K562 (cell line): Measurements from ENCODE around the gene PPP4C. TPM values are rescaled to one million over a fixed set of nuclear protein-coding genes. Genes with fewer than 3 reads are reported as not detected.
A peak's percentile ranks its signal among the peaks of the same experiment; 100 is the strongest.

Experiments used
- AFF1 ChIP-seq, 2 experiments: fragments of 450-650 bp; IDR thresholded peaks; 2 replicates each; pipeline ENCODE4 v1.6.1; 2018; ENCODE audit warnings: mild to moderate bottlenecking in 2 of 2, low read depth in 1 of 2; ENCODE audit not compliant: partially characterized antibody in 2 of 2
- ARID2 ChIP-seq: fragments of 450-650 bp; IDR thresholded peaks from 2 replicates; pipeline ENCODE4 v1.6.1; 2017; ENCODE audit warnings: antibody characterized with exemption, mild to moderate bottlenecking
- ETV1 ChIP-seq: fragments of 450-650 bp; conservative IDR thresholded peaks from 2 replicates; pipeline ENCODE4 v1.6.1; 2016; ENCODE audit warnings: missing genetic modification characterization, control low read depth, low read depth, missing compliant biosample characterization
- FOXJ2 ChIP-seq: fragments of 200-800 bp; sonication (Bioruptor generic); IDR thresholded peaks from 2 replicates; pipeline ENCODE4 v1.6.1; 2016; ENCODE audit warnings: missing genetic modification characterization, missing compliant biosample characterization
- GABPB1 ChIP-seq: sonication (generic); formaldehyde crosslinking; IDR thresholded peaks from 2 replicates; pipeline ENCODE4 v1.8.0; 2022; ENCODE audit warnings: mild to moderate bottlenecking, missing genetic modification reagents
- HDAC8 ChIP-seq: fragments of 450-650 bp; IDR thresholded peaks from 2 replicates; pipeline ENCODE4 v1.6.1; 2016; ENCODE audit warnings: mild to moderate bottlenecking, missing genetic modification characterization, moderate library complexity, missing compliant biosample characterization
- HDGF ChIP-seq: fragments of 450-650 bp; IDR thresholded peaks from 2 replicates; pipeline ENCODE4 v1.6.1; 2016
- KLF10 ChIP-seq: fragments of 250-450 bp; sonication (Bioruptor Pico); IDR thresholded peaks from 2 replicates; pipeline ENCODE4 v1.6.1; 2021; ENCODE audit warnings: matching md5 sums
- MNT ChIP-seq, 2 experiments: fragments of 450-650 bp; conservative IDR thresholded peaks; 2 replicates each; pipeline ENCODE4 v1.6.1; 2017; ENCODE audit warnings: mild to moderate bottlenecking in 2 of 2, moderate library complexity in 2 of 2
- POLR2AphosphoS5 ChIP-seq: IDR thresholded peaks from 2 replicates; pipeline ENCODE4 v1.6.1; 2011; ENCODE audit warnings: mild to moderate bottlenecking, low read depth, low read length, moderate library complexity; ENCODE audit not compliant: control insufficient read depth, insufficient read depth
- PRPF4 ChIP-seq: fragments of 200-400 bp; formaldehyde crosslinking; IDR thresholded peaks from one replicate; pipeline ENCODE4 v1.6.1; 2017; ENCODE audit warnings: low read length, low read depth, mild to moderate bottlenecking; ENCODE audit not compliant: insufficient read depth, poor library complexity, severe bottlenecking
- RCOR1 ChIP-seq, 2 experiments: IDR thresholded peaks; 2 replicates each; pipeline ENCODE4 v1.6.1; 2012; ENCODE audit warnings: low read depth in 2 of 2, low read length in 2 of 2, borderline replicate concordance in 1 of 2, improper control_type of control experiment in 1 of 2
- TEAD1 ChIP-seq, 2 experiments: fragments of 450-650 bp in 1 of 2; sonication (generic) in 1 of 2; formaldehyde crosslinking; IDR thresholded peaks; 2 replicates each; pipeline versions ENCODE4 v1.4.0 to v1.8.0; 2020 to 2022; ENCODE audit warnings: mild to moderate bottlenecking in 2 of 2, missing genetic modification reagents in 1 of 2
- TEAD4 ChIP-seq, 2 experiments: sonication (generic) in 1 of 2; formaldehyde crosslinking in 1 of 2; IDR thresholded peaks; 2 replicates each; pipeline versions ENCODE4 v1.6.1 to v1.8.0; 2012 to 2022; ENCODE audit warnings: borderline replicate concordance in 1 of 2, inconsistent platforms in 1 of 2, low read length in 1 of 2, mild to moderate bottlenecking in 1 of 2, missing genetic modification reagents in 1 of 2
- ZC3H8 ChIP-seq: fragments of 450-650 bp; IDR thresholded peaks from 2 replicates; pipeline ENCODE4 v1.6.1; 2017
- ZNF140 ChIP-seq: fragments of 250-450 bp; sonication (Bioruptor Pico); IDR thresholded peaks from 2 replicates; pipeline ENCODE4 v1.8.0; 2021; ENCODE audit warnings: moderate library complexity, mild to moderate bottlenecking, inconsistent platforms
- ZNF639 ChIP-seq, 2 experiments: fragments of 200-800 bp in 1 of 2; sonication (Bioruptor generic) in 1 of 2; sonication (generic) in 1 of 2; formaldehyde crosslinking in 1 of 2; IDR thresholded peaks in 1 of 2; conservative IDR thresholded peaks in 1 of 2; 2 replicates each; pipeline versions ENCODE4 v1.5.0 to v1.6.1; 2016 to 2020; ENCODE audit warnings: missing compliant biosample characterization in 1 of 2, missing genetic modification characterization in 1 of 2, missing genetic modification reagents in 1 of 2
- ZNF778 ChIP-seq: fragments of 450-650 bp; formaldehyde crosslinking; IDR thresholded peaks from 2 replicates; pipeline ENCODE4 v1.4.0; 2020; ENCODE audit warnings: mild to moderate bottlenecking, moderate library complexity
- polyA plus RNA-seq, 8 experiments: library from polyadenylated mRNA; depleted of rRNA in 4 of 8; stranded (reverse) in 5 of 8; unstranded in 3 of 8; fragments of >200 nt; fragmentation: Nextera tagmentation in 2 of 8; fragmentation: Illumina TruSeq in 1 of 8; extraction: Ambion mirVana in 2 of 8; extraction: Trizol in 1 of 8; gene quantifications; 2 replicates each; pipeline versions ENCODE4 v1.2.1 to v1.2.3, GENCODE V29; 2011 to 2014; ENCODE audit warnings: inconsistent platforms in 1 of 8, missing spikeins in 1 of 8
- total RNA-seq, 7 experiments: library from RNA; depleted of rRNA in 6 of 7; stranded (reverse); fragments of >200 nt in 6 of 7; fragmentation: Illumina TruSeq in 2 of 7; extraction: Trizol in 2 of 7; gene quantifications; 2 replicates each; pipeline versions ENCODE4 v1.2.1 to v1.2.3, GENCODE V29; 2011 to 2021; ENCODE audit warnings: low replicate concordance in 1 of 7

Gene PPP4C
- total and polyA plus RNA-seq, 9 of the 15 experiments (the other 6 are each of a cell fraction or from before 2014, with no cell fraction given): 3.5 to 183 (median 131) TPM

GRCh38 chr16:30096105-30096861 is 20.5 kb downstream of the PPP4C start, which contains the start of gene YPEL3 (continued):
- TF ChIP-seq PRPF4: peak; percentile 55
- TF ChIP-seq ARID2: no peak
- TF ChIP-seq ETV1 (tag): peak; percentile 31; the same call in 1 of the 2 replicates
- TF ChIP-seq POLR2AphosphoS5: peak; percentile 55; the same call in 1 of the 2 replicates
- TF ChIP-seq ZNF140 (CRISPR knock-in tag): no peak
- TF ChIP-seq TEAD4 (IDR thresholded peaks at IDR 0.05; ENCODE audit: low read length): peak; percentile 61; the same call in 1 of the 2 replicates
- peak; percentile 81 for TF ChIP-seq TEAD4 (CRISPR knock-in tag; IDR thresholded peaks at IDR 0.05; ENCODE audit: borderline replicate concordance)
- TF ChIP-seq KLF10: no peak
- 0 out of 4 replicates have a peak, but pooled peaks of 1 of the 2 experiments have one; percentile 6 for TF ChIP-seq RCOR1 (IDR thresholded peaks at IDR 0.05; ENCODE audit: borderline replicate concordance in 1 of 2, low read depth in 2 of 2, low read length in 2 of 2)
- peak; percentile 33 to 97; a peak in 3 of 4 replicates for TF ChIP-seq TEAD1 (CRISPR knock-in tag; IDR thresholded peaks at IDR 0.05)
- no peak for TF ChIP-seq ZC3H8
- no peak for TF ChIP-seq HDAC8 (tag)
- TF ChIP-seq HDGF: no peak
- peak in 1 of 2 experiments; percentile 94; a peak in 2 of 4 replicates for TF ChIP-seq ZNF639 (CRISPR knock-in tag; conservative IDR thresholded peaks at IDR 0.05 in 1 of 2, IDR thresholded peaks at IDR 0.05 in 1 of 2)
- peak; percentile 90 for TF ChIP-seq FOXJ2 (tag)
- TF ChIP-seq ZNF778: no peak
- TF ChIP-seq GABPB1 (CRISPR knock-in tag): peak; percentile 70
- TF ChIP-seq AFF1 (IDR thresholded peaks at IDR 0.05; ENCODE audit: low read depth in 1 of 2, partially characterized antibody in 2 of 2): no peak
- peak in 1 of 2 experiments; percentile 55; a peak in 2 of 4 replicates for TF ChIP-seq MNT (conservative IDR thresholded peaks at IDR 0.05)
